GM21526 (cell line): ENCODE results near the gene PLD1.
"Not testable (repeated sequence)": the region's sequence is repeated elsewhere in the genome, so short reads cannot be mapped to it uniquely, and the experiment has no call there.

ENCODE experiments used
- ATAC-seq: cut with Tn5 transposase; IDR thresholded peaks from one replicate; pipeline ENCODE4 v1.9.1; 2021; ENCODE audit warnings: moderate library complexity; ENCODE audit not compliant: unreplicated experiment, low FRiP score

The PLD1 gene

GRCh38 chr3:171585039-171585438, 225.2 kb downstream of the PLD1 start:
- ATAC-seq = no peak

DNA sequence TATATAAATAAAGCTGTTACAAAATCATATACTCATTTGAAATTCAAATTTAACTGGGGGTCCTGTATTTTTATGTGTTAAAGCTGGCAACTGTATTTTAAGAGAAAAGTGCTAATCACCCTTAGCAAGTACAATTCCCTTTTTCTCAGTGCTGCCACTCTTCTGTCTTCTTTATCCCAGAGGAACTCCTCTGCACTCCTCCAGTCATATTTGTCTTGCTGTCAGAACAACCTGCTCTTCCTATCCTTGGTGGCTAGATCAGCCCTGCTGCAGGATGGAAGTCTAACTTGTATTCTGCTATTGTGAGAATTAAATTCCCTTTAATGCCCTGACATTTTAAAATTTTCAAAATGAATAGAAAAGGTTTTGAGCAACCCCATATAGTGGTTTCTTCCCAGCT, 226.2 kb downstream of the PLD1 start:
- no peak for ATAC-seq

- no peak for ATAC-seq
Observed at GRCh38 chr3:171574556-171575240, 235.6 kb downstream of the PLD1 start.

- ATAC-seq = no peak
Observed at GRCh38 chr3:171569571-171570132, 240.6 kb downstream of the PLD1 start.

DNA sequence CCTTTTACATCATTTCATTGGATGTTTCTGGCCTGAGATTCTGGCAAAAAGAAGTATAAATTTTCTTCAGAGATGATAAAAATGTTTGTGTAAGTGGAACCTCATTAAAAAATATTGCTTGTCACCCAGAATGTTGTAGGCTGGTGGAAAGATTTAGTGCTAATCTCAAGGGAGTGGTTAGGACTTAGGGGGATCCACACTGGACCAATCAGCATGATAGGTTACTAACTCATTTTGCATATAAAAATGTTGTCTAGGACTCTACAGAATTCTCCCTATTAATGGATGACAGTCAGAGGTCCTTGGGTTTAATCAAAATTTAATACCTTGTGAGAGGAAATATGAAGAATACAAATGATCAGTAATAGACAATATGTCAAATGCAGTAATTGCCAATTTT, 241.5 kb downstream of the PLD1 start:
- ATAC-seq = no peak

- ATAC-seq = peak; percentile 49
Observed at GRCh38 chr3:171566803-171567422, 243.4 kb downstream of the PLD1 start.

DNA sequence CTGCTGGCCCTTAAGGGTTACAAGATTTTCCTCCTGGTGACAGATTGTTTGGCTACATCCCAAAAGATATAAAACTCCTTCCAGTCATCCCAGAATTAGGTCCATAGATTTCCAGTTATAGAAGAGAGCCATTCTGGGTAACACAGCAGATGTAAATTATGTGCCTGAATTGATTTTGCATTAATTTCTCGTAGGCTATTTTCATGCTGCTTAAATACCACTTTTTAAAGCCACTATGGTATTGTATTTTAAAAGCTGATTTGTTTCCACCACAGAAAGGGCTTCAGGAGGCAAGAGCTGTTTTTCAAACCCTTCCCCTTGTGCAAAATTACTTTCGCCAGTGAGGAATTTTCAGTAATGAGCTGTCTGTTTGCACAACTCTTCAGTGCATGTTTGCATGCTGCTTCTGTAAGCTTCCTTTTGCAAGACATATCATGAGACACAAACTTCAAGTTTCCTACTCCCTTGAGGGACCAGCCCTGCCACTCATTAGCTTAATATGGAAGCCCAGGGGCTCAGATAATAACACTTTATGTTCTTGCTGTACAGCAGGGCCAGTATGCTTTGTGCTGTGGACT, 244.7 kb downstream of the PLD1 start:
- no peak for ATAC-seq

GRCh38 chr3:171564748-171565480, 245.4 kb downstream of the PLD1 start:
- no peak for ATAC-seq

DNA sequence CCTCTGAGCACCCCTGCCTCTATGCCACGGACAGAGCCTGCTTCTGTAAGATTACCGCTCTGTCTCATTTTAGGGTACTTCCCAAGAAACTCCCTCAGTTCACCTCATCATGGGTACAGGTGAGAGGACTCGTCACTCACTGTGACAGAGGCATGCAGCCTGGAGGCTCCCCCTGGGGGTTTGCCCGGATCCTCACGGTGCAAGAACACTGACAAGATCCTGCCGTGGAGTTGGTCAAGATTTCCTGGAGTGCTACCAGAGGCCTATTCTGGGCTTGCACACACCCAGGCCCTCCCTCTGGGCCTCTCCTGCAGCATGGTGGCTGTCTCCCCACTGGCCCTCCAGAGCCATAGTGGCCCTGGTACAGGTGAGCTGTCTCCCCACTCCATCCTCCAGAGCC, 247.0 kb downstream of the PLD1 start:
- no peak for ATAC-seq

DNA sequence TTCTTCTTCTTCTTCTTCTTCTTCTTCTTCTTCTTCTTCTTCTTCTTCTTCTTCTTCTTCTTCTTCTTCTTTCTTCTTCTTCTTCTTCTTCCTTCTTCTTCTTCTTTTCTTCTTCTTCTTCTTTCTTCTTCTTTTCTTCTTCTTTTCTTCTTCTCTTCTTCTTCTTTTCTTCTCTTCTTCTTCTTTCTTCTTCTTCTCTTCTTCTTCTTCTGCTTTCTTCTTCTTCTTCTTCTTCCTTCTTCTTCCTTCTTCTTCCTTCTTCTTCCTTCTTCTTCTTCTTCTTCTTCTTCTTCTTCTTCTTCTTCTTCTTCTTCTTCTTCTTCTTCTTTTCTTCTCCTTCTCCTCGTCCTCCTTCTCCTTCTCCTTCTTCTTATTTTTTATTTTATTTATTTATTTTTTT, 247.8 kb downstream of the PLD1 start:
- not testable (repeated sequence) for ATAC-seq

DNA sequence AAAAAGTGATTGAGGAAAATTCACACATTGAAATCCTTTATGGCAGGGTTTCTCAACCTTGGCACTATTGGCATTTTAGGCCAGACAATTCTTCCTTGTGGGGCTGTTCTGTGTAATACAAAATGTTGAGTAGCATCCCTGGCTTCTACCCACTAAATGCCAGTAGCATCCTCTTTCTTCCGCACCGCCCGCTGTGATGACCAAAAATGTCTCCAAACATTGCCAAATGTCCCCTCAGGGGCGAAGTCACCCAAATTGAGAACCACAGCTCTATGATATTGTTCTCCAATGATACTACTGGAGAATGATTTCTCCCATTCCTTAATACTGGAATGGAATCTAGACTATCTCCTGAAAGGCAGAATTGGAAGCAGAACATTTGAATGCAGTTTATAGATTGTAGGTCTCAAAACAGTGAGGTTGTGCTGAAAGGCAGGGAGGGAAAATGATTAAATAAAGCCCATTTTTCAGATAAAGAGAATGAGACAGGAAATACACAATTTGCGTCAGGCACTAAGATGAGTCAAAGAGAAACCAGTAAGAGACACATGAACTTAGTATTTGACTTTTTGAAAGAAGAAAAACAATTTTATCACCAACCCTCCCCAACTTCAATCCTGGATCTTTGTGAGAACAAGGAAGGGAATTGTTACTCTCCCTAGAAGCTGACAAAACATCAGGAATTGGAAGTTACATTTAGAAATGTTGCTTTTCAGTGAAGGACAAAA, 248.5 kb downstream of the PLD1 start:
- no peak for ATAC-seq

DNA sequence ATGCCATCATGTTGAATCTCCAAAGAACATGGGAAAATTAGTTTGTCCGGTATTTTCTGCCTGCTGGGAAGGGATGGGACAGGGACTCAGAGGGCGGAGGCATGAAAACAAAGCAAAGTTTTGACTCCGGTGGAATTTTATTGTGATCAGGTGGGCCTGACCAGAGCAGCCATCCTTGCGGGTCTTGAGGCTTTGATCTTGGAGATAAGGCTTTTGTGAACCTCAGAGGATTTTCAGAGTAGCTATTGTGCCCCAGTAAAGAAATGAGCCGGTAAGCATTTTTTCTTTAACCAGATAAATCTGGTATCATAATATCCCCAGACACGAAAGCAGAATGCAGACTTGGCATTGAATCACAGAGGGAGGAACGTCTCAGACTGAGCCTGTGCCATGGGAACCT, 250.7 kb downstream of the PLD1 start:
- ATAC-seq = no peak

- no peak for ATAC-seq
Observed at GRCh38 chr3:171558188-171558696, 252.0 kb downstream of the PLD1 start.

DNA sequence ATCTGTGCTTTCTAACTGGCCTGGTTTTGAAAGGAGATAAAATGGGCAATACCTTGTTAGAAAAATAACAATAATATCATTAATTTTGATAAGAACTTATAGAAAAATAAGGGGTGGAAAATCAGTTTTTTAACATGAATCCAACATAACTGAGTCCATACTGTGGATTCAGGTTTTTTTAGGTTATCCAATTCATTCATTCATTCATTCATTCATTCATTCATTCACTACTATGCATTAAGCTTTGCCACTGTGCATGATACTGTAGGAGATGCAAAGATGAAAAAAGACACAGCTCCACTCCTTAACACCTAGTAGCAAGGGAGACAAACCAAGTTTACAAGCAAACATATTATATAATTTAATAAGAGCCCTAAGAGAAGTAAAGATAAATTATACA, 253.1 kb downstream of the PLD1 start:
- no peak for ATAC-seq

- no peak for ATAC-seq
Observed at GRCh38 chr3:171556574-171557145, 253.6 kb downstream of the PLD1 start.

GRCh38 chr3:171556148-171556547, 254.1 kb downstream of the PLD1 start:
- ATAC-seq = no peak

GRCh38 chr3:171553086-171553485, 257.2 kb downstream of the PLD1 start:
- ATAC-seq = no peak

DNA sequence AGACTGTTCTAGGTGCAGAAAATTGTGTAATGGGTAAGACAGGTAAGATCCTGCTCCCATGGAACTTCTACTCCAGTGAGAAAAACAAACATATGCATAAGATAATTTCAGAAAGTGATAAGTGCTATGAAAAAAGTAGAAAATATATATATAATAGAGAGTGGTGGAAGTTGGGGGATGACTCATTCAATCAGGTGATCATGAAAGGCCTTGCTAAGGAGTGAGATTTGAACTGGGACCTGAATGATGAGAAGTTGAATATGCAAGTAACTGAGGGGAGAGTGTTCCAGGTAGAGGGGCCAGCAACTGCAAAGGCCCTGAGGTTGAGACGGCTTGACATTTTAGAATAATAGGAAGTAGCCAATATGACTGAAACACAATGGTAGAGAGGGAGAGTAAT, 257.8 kb downstream of the PLD1 start:
- ATAC-seq = no peak

DNA sequence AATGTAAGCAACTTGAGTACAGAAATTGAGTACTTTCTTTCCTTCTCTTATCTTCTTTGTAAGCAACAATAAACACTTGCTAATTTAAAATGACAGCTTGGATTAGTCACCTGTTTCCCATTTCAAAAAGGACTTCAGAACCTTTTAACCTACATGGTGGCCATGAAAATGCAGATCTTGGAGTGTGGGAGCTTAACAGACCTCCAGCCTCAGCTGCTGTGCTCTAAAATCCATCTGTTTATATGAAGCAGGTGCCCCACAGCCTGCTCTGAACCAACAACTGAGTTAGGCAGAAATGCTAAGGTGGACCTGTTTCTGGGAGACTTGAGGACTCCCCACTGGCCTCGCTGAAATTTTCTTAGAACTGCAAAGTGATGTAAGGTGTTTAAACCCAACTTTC, 259.0 kb downstream of the PLD1 start:
- ATAC-seq = no peak
